ENCODE results near the gene UGT1A10.
"Not testable (repeated sequence)": the region's sequence is repeated elsewhere in the genome, so short reads cannot be mapped to it uniquely, and the experiment has no call there.

The UGT1A10 gene

DNA sequence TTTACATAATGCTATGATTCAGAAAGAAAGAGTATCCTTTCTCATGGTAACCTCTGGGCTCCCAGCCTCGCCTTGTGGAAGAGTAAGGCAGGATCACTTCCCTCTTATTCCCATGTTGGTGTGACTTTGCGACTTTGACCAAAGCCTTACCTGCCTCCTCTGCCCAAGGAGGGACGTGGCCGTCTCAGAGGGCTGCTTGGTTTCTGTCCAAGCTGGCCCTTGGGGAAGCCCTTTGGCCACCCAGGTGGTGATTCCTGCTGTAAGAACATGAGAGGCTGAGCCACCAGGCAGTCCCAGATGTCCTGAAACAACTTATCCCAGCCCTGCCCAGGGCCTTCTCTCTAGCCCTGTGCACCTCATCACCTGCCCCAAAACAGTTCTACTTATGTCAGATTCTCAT is 62.5 kb downstream of the UGT1A10 start:
- DNase-seq: no peak

DNA sequence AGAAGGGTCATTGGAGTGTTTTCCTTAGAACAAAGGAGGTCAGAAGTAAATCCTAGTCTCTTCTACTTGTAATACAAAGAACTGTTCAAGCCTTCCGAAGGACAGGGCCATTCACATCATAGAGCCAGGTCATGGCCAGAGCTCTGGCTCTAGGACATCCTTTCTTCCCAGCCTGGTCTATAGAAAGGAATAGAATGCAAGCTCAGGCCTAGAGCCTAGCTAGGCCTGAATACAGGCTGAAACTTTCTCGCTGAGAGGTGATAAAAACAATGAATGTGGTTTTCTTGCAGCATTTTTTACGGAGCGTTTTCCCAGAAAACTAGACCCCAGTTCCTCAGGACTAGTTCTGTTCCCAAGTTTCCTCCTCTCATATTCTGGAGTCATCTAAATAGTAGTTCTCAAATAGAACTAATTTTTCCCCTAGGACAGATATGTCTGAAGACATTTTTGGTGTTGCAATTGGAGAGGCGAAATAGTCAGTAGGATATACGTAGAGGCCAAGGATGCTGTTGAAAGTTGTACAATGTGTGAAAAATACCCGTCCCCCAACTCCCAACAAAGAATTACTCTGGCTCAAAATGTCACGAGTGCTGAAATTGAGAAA is 63.3 kb downstream of the UGT1A10 start:
- no peak for DNase-seq

DNA sequence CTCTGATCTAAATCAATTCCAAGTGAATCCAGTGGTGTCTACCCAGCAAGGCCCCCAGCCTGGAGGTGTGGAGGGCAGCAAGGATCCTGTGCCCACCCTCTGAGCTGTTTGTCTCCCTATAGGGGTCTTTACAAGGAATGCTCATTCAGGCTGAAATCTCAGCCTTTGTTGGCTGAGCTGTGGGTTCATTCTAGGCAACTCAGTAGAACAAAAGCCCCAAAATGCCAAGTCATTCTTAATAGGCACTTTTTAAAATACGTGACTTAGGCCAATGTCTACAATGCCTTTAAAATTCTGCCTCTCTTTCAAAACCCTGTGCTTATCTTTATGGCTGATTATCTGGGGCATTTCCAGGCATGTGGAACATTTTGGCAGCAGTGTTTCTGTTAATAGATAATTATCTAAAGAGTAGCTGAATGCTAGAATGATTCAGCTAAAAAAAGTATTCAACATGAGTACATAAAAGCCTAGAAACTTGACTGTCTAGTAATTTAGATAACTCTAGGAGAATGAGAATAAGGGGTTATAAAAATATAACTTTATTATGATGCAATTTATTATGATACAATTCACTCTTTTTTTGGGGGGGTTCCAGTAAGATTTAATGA is 63.9 kb downstream of the UGT1A10 start:
- DNase-seq: no peak

DNA sequence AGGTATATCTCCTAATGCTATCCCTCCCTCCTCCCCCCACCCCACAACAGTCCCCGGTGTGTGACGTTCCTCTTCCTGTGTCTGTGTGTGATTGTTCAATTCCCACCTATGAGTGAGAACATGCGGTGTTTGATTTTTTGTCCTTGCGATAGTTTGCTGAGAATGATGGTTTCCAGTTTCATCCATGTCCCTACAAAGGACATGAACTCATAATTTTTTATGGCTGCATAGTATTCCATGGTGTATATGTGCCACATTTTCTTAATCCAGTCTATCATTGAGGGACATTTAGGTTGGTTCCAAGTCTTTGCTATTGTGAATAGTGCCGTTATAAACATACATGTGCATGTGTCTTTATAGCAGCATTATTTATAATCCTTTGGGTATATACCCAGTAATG is 64.6 kb downstream of the UGT1A10 start:
- DNase-seq: not testable (repeated sequence)

DNA sequence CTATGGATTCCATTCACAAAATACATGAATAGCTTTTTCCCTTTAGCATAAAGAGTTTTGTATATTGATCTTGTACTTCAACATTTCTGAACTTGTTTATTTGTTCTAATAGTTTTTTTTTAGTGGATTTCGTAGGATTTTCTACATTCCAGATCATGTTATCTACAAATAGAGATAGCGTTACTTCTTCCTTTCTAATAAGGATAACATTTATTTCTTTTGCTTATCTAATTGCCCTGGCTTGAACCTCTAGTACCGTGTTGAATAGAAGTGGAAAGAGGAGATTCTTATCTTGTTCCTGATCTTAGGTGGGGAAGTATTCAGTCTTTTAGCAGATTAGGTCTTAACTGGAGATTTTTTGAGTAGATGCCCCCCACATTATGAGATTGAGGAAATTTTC is 66.0 kb downstream of the UGT1A10 start:
- DNase-seq: no peak

DNA sequence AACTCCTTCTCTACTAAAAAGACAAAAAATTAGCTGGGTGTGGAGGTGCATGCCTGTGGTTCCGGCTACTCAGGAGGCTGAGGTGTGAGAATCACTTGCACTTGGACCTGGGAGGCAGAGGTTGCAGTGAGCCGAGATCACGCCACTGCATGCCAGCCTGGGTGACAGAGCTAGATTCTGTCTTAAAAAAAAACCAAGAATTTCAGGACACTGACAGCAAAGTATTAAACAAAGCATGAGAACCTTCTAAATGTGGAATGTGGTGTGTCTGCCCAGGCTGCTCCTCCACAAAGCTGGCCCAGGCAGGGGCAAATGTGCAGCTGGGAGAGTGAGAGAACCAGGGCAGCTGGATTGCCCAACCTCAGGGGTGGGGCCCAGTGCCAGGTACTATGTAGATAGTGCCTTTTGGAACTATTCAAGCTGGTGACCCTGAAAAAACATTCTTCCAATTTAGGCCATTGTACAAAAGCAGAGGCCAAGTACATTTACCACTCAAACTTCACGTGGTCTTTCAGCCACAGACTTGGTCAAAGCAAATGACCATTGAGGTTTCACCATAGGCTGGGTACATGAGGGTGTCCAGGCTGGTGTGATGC is 69.8 kb downstream of the UGT1A10 start:
- no peak for DNase-seq

DNA sequence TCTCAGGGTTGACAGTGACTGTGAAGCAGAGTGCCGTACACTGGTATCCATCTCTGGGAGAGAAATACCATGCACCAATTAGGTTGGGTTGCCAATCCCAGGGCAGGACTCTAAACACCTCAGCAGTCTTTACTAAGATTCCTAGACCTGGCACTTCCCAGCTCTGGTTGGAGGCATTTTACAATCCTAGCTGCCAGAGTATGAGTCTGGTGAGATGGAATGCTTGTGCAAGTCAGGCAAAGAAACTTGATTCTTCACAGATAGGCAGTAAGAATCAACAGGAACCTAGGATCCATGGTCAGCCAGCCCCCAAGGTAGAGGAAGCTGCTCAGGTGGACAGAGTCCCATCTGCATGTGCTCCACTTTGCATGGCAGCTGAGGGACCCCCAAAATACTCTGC is 70.5 kb downstream of the UGT1A10 start:
- no peak for DNase-seq

DNA sequence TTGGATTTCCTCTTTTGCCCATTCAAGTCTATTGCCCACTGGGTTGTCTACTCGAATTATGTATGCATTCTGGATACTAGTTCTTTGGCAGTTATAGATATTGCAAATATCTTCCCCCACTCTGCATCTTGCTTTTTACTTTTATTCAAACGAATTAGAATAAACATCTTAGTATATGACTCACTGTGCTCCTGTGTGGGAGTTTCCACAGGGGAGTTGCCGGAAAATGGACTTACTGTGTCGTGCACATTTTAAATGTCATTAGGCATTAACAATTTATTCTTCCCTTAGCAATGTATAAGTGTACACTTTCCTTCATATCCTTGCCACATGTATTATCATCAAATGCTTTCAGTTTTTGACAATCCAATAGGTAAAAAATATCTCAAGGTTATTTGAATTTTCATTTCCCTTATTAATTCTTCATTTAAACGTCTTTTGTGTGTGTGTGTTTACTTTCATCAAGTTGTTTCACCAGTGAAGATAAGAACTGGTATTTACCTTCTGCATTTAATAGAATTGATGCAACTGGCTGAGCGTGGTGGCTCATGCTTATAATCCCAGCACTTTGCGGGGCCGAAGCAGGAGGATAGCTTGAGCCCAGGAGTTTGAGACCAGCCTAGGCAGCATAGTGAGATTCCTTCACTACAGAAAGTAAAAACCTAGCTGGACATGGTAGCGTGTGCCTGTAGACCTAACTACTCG is 71.8 kb downstream of the UGT1A10 start:
- no peak for DNase-seq

DNA sequence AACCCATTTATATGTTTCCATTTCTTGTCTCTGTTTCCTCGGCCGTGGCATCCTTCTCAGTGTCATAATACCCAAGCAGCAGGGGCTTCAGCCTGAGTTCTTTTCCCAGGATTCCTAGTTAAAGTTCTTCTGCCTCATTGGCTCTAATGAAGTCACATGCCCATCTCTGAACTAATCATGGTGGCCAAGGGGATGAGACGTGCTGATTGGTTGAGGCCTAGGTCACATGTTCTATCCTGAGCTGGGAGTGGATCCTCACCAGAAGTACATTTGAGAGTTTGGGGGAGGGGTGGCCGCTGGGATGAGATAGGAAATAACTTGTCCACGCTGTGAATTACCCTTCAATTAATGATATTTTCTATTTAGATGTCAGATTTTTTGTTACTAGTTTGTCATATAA is 72.7 kb downstream of the UGT1A10 start:
- no peak for DNase-seq

DNA sequence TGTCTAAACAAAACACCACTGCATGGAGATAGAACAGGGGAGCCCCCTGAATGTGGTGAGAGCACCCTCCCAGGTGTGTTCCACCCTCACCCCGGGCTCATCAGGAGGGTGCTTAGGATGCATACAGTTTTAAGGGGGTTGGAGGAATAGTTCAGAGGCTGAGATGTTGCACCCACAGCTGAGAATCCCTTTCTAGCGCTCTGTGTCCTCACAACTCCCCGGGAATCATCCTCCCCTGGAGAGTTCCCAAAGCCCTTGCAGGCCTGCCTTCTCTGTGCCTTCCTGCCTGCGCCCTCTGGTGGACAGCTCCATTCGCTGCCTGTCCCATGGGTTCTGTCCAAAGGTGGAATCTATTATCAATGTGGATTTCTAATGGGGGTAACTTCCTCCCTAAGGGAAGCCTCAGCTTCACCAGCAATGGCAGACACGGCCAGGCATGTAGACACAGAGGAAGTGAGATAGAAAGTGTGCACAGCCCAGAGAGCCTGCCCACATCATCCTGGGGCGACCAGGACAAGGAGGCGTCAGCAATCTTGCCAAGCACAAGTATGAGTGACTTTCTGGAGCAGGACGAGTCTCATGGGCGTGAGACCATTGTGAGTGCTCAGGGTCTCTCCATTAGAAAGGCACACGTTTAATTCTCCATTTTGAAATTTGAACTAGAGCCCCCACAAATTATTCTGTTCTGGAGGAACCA is 75.2 kb downstream of the UGT1A10 start:
- peak; percentile 93 for DNase-seq

DNA sequence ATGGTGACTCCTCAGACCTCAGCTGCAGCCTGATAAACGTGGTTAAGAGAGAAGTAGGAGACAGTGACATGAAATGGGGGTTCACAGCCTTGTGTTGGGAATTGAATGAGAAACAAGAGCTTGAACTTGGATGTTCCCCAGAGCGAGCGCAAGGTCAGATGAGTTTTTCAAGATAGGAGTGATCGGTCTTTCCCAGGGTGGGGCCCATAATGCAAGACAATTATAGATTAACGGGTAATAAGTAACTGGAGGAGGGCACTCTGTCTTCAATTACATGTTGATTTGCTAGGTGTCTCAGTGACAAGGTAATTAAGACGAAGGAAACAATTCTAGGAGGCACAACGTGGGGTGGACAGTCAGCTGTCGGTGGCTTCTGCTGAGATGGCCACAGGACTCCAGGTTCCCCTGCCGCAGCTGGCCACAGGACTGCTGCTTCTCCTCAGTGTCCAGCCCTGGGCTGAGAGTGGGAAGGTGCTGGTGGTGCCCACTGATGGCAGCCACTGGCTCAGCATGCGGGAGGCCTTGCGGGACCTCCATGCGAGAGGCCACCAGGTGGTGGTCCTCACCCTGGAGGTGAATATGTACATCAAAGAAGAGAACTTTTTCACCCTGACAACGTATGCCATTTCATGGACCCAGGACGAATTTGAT is 76.5 kb downstream of the UGT1A10 start, which contains the start of gene UGT1A5:
Gene UGT1A5, plus strand, starts transcription at position 297 of the 651 bp plus-strand sequence. Its CDS starts 85 bp downstream, at position 382.
- no peak for DNase-seq

DNA sequence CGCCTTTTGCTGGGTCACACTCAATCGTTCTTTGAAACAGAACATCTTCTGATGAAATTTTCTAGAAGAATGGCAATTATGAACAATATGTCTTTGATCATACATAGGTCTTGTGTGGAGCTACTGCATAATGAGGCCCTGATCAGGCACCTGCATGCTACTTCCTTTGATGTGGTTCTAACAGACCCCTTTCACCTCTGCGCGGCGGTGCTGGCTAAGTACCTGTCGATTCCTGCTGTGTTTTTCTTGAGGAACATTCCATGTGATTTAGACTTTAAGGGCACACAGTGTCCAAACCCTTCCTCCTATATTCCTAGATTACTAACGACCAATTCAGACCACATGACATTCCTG is 77.0 kb downstream of the UGT1A10 start:
- DNase-seq: no peak

DNA sequence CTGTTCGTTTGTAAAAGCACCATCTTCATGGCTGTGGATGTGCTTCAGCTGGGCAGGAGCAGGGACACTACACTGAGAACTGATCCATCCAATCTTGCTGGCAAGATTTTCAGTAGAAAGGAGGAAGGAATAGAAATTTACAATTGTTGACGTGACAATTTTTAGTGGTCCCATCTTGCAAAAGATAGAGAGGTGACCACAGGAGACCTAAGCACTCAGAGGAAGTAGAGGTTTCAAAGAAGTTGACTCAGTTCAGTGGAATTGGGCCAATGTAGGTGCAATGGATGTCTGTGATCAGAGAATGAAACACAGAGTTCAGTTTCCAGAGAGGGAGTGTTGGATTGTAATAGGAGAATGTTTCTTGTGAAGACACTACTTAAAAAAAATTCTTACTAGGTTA is 77.9 kb downstream of the UGT1A10 start:
- no peak for DNase-seq

DNA sequence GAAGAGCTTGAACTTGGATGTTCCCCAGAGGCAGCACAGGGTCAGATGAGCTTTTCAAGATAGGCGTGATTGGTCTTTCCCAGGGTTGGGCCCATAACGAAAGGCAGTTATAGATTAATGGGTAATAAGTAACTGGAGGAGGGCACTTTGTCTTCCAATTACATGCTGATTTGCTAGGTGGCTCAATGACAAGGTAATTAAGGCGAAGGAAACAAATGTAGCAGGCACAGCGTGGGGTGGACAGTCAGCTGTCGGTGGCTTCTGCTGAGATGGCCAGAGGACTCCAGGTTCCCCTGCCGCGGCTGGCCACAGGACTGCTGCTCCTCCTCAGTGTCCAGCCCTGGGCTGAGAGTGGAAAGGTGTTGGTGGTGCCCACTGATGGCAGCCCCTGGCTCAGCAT is 82.3 kb downstream of the UGT1A10 start, which contains the start of gene UGT1A4:
Gene UGT1A4, plus strand, starts transcription at position 185 of the 400 bp plus-strand sequence. Its CDS starts 85 bp downstream, at position 270.
- no peak for DNase-seq

DNA sequence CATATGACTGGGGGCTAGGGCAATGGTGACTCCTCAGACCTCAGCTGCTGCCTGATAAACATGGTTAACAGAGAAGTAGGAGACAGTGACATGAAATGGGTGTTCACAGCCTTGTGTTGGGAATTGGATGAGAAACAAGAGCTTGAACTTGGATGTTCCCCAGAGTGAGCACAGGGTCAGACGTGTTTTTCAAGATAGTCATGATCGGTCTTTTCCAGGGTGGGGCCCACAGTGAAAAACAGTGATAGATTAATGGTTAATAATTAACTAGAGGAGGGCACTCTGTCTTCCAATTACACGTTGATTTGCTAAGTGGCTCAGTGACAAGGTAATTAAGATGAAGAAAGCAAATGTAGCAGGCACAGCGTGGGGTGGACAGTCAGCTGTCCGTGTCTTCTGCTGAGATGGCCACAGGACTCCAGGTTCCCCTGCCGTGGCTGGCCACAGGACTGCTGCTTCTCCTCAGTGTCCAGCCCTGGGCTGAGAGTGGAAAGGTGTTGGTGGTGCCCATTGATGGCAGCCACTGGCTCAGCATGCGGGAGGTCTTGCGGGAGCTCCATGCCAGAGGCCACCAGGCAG is 92.6 kb downstream of the UGT1A10 start, which contains the start of gene UGT1A3:
Gene UGT1A3, plus strand, starts transcription at position 320 of the 579 bp plus-strand sequence. Its CDS starts 85 bp downstream, at position 405.
- DNase-seq: no peak

DNA sequence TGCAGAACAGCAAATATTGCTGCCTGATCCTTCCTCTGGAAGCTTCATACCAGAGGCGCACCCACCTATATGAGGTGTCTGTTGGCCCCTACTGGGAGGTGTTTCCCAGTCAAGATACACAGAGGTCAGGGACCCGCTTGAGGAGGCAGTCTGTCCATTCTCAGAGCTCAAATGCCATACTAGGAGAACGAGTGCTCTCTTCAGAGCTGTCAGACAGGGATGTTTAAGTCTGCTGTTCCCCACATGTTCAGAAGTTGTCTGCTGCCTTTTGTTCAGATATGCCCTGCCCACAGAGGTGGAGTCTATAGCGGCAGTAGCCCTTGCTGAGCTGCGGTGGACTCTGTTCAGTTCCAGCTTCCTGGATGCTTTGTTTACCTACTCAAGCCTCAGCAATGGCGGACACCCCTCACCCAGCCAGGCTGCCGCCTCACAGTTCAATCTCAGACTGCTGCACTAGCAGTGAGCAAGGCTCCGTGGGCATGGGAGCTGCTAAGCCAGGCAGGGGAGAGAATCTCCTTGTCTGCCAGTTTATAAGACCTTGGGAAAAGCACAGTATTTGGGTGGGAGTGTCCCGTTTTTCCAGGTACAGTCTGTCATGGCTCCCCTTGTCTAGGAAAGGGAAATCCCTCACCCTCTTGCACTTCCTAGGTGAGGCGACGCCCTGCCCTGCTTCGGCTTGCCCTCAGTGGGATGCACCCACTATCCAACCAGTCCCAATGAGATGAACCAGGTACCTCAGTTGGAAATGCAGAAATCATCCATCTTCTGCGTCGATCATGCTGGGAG is 100.8 kb downstream of the UGT1A10 start:
- not testable (repeated sequence) for DNase-seq

DNA sequence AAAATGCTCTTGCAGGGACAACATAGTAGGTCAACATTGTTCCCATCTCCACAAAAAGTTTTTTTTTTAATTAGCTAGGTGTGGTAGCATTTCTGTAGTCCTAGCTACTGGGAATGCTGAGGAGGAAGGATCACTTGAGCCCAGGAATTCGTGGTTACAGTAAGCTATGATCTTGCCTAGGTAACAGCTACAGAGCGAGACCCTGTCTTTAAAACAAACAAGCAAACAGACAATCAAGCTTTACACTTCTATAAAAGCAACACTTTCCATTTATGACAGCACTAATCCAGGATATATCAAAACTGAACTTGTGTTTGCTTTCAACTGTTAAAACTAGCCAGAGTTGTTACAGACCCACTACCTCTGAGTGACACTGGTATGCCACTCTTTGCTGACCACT is 104.6 kb downstream of the UGT1A10 start:
- no peak for DNase-seq

DNA sequence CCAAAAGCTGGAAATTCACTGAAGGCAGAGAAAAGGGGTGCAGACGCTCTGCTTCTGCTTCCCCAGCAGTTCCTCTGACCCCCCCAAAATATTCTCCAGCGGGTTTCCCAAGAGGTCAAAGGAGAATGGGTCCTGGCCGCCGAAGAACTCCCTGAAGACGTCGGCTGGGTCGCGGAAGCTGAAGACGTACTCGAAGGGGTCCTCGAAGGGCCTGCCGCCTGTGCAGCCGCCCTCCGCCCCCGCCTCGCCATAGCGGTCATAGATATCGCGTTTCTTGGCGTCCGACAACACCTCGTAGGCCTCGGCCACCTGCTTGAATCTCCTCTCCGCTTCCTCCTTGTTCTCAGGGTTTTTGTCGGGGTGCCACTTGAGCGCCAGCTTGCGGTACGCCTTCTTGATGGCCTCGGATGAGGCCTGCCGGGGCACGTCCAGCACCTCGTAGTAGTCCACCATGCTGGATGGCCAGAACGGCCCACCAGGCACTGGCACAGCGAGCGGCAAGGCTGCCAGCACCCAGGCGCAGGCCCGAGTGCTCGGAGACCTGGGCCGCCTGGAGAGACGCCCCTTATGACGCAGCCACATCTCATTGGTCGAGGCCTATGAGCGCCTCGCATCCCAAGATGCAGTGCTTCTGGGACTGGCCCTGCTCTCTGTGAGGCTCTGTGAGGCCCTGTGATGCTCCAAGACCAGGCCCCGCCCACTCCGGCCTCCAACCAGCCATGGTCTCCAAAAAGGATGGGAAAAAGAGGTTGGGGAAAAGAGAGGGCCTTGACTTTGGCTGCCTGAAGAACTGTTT is 107.4 kb downstream of the UGT1A10 start:
- DNase-seq: no peak

DNA sequence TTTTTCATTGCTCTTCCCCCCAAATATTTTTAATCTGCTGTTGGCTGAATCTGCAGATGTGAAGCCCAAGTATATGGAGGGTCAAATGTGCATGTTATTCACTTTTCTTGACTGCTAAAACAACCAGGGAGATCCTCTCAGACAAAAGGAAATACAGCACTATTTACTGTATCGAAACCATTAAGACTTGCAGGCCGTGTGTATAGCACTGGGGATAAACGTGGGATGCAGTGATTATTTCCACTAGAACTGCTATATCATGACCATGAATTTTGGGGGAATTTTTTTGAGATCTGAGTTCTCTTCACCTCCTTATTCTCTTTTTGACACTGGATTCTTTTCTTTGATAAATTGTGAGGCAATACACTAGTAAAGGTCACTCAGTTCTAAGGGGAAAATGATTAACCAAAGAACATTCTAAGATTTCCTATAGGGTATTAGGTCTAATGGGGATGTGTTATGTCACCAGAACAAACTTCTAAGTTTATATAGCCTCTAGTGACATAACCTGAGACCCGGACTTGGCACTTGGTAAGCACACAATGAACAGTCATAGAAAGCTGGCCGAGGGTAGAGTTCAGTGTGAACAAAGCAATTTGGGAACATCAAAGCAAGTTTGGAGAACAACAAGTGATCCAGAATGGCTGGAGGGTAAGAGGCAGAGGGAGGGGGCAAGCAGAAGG is 109.0 kb downstream of the UGT1A10 start:
- DNase-seq: no peak

DNA sequence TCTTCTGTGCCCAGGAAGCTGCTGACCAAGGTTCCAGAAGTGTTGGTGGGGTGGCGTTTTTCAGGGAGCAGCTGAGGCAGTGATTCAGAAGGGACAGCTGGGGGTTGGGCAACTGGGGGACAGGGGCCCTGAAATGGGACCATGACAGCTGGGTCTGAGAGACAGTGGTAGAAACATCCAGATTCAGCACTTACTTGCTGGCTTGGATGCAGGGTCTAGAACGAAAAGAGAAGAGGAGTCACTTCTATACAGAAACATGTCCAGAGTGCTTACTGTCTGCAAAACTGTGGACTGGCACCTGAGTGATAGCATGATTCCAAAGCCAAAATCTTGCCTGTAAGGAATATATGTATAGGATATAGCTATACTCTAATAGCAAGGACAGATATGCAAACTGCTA is 109.6 kb downstream of the UGT1A10 start:
- not testable (repeated sequence) for DNase-seq
